Islet precursor cell (in vitro differentiated cells): ENCODE data around the gene ZNF646.

Source experiments
- DNase-seq: peaks from one replicate; pipeline ENCODE4 v3.0.0-alpha.2; 2018

ZNF646 gene

DNA sequence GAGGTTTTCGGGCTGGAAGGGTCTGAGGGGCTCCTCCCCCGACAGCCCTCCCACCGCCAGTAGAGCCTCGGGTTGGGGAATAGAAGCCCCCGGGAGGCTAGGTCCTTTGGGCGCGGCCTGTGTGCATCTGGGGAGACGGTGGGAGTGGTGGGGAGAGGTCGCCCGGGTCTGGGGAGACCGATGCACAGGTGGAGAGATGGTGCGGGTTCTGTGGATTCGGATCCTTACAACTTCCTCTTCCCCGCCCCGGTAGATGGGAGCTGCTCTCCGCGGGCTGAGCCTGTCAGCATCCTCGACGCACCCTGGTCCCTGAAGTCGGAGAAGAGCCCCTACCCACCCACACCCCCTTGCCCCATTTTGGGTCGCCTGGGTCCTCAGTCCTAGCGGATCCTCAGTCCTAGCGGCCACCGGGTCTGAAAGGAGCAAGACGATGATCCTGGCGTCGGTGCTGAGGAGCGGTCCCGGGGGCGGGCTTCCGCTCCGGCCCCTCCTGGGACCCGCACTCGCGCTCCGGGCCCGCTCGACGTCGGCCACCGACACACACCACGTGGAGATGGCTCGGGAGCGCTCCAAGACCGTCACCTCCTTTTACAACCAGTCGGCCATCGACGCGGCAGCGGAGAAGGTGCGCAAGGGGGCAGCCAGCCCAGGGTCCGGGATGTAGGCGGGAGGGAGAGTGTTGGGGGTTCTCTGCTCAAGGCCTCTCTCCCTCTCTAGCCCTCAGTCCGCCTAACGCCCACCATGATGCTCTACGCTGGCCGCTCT, 34.8 kb downstream of the ZNF646 start:
- no peak for DNase-seq

DNA sequence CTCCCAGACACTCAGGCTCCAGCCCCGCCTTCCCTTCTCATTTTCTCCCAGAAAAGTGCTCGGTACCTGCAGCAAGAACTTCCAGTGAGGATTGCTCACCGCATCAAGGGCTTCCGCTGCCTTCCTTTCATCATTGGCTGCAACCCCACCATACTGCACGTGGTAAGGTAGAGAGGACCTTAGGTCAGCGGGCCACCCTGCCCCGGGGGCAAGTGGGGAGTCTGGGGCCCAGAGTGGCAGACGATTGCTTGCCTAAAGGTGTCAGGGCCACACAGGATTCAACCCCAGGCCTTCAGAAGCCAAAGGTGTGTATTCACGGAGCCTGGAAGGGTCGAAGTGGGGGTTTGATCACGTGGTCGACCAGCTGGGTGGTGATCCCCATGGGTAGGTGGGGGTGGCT, 35.4 kb downstream of the ZNF646 start:
- DNase-seq = no peak

DNA sequence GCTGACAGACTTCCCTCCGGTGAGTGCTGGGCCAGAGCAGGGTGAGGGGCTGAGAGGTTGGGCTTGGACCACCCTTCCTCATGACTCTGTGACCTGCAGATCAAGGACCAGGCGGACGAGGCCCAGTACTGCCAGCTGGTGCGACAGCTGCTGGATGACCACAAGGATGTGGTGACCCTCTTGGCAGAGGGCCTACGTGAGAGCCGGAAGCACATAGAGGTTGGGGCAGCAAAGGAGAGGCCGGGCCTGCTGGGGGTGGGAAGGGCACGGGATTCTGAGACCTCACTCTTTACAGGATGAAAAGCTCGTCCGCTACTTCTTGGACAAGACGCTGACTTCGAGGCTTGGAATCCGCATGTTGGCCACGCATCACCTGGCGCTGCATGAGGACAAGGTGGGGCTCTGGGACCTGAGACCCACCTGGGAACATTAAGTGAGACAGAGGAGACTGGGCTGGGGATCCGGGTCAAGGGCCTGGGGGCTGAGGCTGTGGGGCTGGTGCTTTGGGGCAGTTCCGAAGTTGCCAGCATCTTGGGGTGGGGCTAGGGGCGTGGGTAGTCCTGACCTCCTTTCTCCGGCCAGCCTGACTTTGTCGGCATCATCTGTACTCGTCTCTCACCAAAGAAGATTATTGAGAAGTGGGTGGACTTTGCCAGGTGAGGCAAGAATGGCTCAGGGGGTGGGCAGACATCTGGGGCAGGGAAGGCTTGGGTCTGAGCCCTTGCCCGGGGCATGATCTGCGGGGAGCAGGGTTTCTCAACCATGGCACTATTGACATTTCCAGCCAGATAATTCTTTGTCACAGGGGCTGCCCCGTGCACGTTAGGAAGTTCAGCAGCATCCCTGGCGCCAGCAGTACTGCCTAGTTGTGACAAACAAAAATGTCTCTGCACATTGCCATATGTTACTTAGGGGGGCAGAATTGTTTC, 36.1 kb downstream of the ZNF646 start:
- DNase-seq = no peak

DNA sequence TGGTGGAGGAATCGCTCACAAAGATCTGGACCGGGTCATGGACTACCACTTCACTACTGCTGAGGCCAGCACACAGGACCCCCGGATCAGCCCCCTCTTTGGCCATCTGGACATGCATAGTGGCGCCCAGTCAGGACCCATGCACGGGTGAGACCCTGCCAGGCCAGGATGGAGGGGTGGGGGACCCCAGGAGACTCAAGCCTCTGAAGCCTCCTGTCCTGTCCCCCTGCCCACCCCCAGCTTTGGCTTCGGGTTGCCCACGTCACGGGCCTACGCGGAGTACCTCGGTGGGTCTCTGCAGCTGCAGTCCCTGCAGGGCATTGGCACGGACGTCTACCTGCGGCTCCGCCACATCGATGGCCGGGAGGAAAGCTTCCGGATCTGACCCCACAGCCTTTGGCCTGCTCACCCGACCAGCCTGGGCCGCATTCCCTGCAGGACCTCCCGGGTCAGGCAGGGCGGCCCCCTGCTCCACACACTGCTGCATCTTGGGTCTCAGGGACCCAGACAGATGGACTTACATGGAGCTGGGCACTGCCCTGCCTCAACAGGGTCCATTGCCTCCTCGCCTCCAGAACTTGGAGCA, 37.8 kb downstream of the ZNF646 start:
- DNase-seq = no peak

DNA sequence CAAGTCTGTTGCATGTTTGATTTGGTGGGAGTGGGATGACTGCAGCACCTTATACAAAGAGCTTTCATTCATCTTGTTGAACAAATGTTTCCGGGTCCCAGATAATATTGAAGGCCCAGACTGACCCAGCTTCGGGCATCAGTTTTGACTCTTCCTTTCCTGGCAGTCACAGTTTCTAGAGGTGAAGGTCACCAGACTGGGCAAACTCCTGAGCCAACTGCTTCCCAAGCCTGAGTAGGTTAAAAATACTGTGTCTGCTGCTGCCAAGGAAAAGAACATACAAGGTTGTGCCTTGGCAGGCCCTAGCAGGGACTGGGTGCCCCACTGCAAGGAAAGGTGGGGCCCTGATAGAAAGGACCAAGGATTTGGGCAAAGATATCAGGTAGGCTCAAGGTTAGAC, 38.5 kb downstream of the ZNF646 start:
- DNase-seq = no peak

DNA sequence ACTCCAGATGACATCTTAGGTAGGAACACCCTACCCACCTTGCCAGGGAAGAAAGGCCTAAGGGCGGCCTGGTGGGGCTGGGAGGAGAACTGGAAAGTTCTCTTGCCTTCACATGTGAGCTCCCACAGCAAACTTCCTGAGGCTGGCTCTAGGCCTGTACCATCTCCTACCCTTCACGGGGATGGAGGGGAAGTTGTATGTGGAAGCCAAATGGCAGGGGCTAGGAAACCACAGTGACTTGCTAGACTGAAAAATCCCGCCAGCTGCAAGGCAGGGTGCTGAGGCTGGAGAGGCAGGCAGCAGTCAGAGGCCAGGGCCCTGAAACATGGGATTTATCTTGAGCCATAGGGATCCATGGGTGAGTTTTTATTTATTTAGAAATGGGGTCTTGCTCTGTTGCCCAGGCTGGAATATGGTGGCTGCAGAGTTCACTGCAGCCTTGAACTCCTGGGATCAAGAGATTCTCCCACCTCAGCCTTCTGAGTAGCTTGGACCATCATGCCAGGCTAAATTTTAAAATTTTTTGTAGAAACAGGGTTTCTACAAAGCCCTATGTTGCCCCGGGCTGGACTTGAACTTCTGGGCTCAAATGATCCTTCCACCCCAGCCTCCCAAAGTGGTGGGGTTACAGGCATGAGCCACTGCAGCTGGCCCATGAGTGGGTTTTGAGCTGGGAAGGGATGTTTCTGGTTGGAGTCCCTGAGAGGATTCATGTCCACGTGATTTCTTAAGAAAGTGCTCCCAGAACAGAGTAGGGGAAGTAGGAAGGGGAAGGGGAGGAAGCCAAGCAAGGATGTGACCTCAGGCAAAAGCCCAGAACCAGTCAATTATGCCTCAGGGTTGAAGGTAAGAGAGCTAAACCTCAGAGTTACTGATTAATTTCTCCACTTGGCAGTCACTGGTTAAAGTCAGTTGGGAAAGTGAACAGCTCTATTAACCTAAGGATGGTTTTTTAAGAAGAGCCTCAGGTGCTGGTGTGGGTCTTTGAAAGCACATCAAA, 39.2 kb downstream of the ZNF646 start:
- DNase-seq = no peak

DNA sequence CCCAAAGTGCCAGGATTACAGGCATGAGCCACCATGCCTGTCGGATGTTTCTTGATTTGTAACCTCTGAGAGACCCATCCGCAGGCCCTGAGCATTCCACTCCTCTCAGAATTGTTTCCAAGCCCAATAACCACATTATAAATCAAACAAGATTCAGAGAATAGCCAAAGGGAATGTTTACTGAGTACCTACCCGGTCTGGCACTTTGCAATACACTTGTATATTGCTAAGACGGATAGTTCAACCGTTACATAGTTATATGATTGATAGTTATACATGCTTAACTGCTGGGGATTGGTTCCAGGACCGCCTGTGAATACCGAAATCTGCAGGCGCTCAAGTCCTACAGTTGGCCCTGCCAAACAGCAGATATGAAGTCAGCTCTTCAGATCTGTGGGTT, 40.2 kb downstream of the ZNF646 start:
- DNase-seq = no peak

DNA sequence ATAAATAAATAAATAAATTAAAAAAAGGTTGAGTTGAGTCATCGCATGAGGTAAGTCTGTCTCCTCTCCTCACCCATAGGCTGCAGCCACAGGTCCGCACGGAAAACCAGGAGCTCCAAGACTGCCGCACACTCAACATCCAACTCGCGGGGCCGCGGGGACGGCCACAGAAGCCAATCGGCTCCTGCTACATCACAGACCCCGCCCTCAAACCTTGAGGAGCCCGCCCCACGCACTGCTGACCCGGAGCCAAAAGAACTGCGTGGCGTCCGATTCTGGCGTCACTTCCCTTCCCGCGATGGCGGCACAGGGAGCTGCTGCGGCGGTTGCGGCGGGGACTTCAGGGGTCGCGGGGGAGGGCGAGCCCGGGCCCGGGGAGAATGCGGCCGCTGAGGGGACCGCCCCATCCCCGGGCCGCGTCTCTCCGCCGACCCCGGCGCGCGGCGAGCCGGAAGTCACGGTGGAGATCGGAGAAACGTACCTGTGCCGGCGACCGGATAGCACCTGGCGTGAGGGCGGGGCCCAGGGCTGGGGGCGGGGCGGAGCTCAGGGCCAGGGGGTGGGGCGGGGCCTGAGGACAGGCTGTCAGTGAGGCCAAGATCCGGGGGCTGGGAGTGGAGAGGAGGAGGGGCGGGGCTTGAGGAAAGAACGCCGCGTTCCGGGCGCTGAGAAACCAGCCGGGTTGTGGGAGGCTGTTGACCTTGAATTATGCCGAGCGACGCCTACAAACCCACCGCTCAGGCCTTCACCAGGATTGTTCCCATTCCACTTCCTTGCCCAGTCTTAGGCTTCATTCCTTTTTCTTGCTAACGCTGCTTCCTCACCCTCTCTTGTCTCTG, 43.4 kb downstream of the ZNF646 start, which contains the start of gene KAT8:
Gene KAT8 (plus strand): TSS at position 281 of the 839 bp plus-strand sequence. CDS start 18 bp downstream, at position 299.
- DNase-seq = peak; percentile 99

DNA sequence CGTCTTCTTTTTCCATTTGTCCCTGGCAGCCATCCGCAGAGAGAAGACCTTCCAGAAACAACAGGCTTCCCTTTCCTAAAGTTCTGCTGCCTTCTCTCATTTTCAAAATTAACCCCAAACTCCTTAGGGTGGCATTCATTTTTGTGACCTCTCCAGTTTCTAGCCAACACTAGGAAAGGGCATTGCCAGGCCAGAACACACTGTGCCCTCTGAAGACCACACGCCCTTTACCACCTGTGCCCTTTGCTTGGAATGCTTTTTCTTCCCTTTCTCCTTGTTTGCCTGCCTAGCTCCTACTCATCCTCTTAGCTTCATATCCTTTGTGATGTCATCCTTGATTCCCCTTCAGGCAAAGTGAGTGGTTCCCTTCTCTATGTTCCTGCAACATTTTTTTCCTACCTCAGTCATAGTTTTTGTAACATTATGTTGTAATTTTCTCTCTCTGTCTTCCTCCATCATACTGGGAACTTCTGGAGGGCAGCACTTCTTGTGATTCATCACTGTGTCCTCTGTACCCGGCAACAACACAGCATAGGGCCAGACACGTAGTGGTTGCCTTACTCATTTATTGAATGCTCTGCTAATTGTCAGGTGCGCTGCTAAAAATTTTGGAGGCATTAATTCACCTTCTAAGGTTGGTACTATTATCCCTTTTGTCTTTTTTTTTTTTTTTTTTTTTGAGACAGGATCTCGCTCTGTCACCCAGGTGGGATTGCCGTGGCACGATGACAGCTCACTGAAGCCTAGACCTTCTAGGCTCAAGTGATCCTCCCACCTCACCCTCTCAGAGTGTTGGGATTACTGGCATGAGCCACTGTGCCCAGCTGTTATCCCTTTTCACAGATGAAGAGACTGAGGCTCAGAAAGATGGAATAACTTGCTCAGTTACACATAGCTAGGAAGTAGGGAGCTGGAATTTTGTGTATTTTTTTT, 44.3 kb downstream of the ZNF646 start:
- DNase-seq = no peak

DNA sequence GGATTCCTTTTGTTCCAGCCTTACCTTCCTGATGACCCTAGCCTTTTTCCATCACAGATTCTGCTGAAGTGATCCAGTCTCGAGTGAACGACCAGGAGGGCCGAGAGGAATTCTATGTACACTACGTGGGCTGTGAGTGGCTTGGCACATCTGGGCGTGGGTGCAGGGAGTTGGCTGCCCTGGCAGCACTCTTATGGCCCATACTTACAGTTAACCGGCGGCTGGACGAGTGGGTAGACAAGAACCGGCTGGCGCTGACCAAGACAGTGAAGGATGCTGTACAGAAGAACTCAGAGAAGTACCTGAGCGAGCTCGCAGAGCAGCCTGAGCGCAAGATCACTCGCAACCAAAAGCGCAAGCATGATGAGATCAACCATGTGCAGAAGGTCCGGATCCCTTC, 45.9 kb downstream of the ZNF646 start:
- DNase-seq = no peak

DNA sequence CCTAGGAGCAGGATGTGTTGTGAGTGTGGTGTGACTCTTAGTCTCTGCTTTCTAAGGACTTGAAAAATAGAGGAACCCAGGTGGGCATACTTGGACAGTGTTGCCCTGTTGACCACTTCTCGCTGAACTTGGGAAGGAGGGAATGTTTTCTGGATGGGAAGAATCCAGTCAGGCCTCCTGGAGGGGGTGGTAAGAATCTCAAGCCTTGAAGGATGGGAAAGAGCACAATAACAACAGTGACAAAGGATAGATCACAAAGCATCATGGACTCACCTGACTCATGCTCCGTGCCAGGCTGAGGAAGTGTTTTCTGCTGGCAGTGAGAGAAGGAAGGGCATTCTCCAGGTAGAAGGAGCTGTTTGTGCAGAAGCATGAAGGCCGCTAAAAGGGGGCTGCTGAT, 51.6 kb downstream of the ZNF646 start:
- no peak for DNase-seq

DNA sequence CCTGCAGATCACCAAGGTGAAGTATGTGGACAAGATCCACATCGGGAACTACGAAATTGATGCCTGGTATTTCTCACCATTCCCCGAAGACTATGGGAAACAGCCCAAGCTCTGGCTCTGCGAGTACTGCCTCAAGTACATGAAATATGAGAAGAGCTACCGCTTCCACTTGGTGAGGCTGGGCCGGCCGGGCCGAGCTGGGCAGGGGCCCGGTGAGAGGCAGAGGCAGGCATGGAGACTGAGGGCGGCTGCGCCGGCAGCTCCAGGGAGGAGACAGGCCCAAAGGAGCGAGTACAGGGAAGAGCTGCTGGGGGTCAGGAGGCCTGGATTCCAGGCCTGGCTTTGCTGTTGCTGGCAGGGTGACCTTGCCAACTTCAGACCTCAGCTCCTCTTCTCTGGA, 53.0 kb downstream of the ZNF646 start:
- DNase-seq = peak; percentile 42

DNA sequence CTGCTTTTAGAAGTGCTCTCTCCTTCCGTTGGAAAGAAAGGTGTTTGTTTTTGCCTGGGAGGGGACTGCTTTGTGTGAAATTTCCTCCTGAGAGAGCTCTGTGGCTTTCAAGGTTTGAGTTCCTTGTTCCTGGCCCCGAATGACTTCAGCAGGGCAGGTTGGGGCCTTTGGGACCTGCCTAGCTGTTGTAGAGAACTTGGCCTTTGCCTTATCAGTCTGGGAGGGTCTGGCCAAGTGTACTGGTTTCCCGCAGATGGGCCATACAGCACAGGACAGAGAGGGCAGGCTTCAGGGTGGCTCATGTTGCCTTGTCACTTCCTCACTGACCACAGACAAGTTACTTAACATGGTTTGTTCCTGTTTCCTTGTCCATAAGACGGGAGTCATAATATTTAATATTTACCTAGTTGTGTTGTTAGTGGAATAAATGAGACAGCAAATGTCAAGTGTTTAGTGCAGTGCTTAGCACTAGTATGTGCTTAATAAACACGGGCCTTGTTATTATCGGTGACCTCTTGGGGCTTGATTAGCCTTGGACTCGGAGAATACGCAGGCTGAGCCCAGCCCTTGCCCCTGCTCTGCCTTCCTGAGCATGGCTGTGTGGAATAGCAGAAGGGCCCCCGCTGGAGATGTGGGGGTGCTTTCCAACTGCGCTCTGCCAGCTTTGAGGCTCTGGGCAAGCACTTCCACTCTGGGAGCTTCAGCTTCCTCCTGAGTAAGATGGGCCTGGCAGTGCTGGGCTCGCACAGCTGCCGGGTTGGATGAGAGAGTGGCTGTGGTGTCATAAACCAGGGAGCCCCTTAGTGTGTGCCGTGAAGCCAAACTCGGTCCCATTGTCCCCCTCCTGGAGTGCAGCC, 54.7 kb downstream of the ZNF646 start:
- peak; percentile 56 for DNase-seq

DNA sequence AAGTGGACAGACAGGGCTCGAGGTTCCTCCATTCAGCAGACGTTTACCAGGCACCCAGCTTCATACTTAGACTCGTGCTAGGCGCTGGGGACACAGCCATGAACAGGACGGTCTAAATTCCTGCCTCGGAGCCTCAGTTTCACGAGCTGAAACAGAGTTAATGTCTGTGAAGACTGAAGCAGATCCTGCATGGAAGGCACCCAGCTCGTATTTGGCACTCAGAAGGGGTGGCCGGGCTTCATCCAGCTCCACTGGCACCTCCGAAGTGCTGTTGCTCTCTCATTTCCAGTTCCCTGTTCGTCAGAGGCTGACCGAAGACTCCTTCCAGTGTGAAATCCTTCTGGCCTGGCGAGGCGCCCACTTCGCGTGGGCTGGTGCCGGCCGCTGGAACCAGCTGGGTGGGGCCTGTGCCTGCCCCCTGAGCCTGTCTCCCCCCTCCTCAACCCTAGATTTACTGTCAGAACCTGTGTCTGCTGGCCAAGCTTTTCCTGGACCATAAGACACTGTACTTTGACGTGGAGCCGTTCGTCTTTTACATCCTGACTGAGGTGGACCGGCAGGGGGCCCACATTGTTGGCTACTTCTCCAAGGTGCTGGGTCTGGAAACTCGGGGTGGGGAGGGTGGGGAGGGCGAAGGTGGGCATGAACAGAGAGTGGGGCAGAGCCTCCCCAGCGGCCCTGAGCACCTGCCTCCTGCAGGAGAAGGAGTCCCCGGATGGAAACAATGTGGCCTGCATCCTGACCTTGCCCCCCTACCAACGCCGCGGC, 55.5 kb downstream of the ZNF646 start:
- peak; percentile 54 for DNase-seq

DNA sequence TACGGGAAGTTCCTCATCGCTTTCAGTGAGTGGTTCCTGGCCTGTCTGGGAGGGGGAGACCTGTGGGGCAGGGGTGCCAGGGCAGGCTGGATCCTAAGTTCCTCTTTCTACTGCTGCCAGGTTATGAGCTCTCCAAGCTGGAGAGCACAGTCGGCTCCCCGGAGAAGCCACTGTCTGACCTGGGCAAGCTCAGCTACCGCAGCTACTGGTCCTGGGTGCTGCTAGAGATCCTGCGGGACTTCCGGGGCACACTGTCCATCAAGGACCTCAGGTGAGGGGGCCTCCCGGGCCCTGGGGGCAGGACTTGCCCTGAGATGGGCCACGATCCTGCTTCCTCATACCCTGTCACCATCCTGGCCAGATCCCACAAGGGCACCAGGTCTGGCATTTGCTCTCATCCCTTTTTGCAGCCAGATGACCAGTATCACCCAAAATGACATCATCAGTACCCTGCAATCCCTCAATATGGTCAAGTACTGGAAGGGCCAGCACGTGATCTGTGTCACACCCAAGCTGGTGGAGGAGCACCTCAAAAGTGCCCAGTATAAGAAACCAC, 56.2 kb downstream of the ZNF646 start:
- no peak for DNase-seq

DNA sequence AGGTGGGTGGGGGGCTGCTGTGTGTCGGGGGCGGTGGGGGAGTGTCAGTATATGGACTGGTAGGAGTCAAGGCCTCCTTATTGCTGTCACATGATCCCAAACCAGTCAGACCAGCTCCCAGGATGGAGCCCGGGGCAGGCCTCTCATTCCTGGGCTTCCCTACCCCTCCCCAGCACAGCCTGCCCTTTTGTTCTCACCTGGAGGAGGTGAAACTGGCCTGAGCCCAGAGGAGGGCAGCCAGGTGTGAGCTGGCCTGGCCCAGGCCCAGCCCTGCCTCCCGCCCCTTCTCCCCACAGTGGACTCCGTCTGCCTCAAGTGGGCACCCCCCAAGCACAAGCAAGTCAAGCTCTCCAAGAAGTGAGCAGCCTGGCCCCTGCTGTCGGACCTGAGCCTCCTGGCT, 56.7 kb downstream of the ZNF646 start:
- peak; percentile 96 for DNase-seq

DNA sequence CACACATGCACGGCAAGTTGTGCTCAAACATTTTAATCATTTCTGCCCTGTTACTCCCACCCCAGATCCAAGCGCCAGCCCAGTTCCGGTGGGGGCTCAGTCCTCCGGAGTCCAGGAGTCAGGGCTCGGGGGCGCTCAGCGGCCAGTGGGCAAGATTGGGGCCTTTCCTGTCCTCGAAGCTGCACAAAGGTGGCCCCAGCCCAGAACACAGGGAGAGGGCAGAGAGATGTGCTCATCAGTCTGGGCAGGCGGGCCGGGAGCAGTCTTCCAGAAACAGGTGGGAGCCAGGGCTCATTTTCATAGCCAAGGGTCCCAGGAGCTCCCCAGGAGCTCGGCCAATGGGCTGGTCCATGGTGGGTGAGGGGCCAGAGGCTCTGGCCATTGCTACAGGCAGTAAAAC, 57.2 kb downstream of the ZNF646 start:
- DNase-seq = no peak

DNA sequence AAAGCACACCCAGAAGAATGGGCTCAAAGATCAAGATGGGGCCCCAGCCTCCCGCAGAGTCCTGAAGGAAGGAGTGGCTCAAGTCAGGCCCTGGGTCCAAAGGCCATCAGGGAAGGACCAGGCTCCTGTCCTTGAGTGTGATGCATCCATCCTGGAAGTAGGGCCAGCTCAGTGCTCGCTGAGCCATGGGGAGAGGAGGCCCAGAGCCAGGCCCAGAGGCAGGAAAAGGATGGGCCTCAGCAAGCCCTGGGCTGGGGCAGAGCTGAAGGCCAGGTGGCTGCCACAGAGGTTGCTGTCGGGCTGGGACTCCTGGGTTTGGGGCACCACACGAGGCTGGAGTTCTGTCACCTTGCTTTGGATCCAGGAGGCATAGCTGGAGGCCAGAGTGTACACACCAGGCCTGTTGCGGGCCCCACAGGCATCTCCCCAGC, 57.6 kb downstream of the ZNF646 start:
- peak; percentile 49 for DNase-seq
